Esophagus muscularis mucosa (tissue), 4 donors: ENCODE results near the gene SH3BP2. TPM values are rescaled to one million over a fixed set of nuclear protein-coding genes. Genes with fewer than 3 reads are reported as not detected.
A peak's percentile ranks its signal among the peaks of the same experiment; 100 is the strongest.

Experiments
- DNase-seq: peaks from one replicate; pipeline ENCODE4 v3.0.0-alpha.2; 2017; ENCODE audit errors: extremely low spot score
- H3K27ac ChIP-seq, 4 donors: fragments of 200-600 bp; sonication (generic); replicated peaks in 1 of 4; 1 replicate in 3 of 4; 2 replicates in 1 of 4; pipeline ENCODE4 v1.5.1; 2016 to 2019; ENCODE audit warnings: mild to moderate bottlenecking in 1 of 4
- H3K27me3 ChIP-seq, 4 donors: fragments of 200-600 bp; sonication (generic); one replicate each; pipeline versions ENCODE4 v1.5.1 to v1.6.0; 2016 to 2019
- H3K36me3 ChIP-seq, 4 donors: fragments of 200-600 bp; sonication (generic); one replicate each; pipeline ENCODE4 v1.5.1; 2016 to 2019
- H3K4me1 ChIP-seq, 4 donors: fragments of 200-600 bp; sonication (generic); one replicate each; pipeline ENCODE4 v1.5.1; 2016 to 2019
- H3K4me3 ChIP-seq, 4 donors: fragments of 200-600 bp; sonication (generic); 1 replicate in 2 of 4; 2 replicates in 2 of 4; pipeline ENCODE4 v1.5.1; 2016 to 2019; ENCODE audit warnings: mild to moderate bottlenecking in 4 of 4, moderate library complexity in 1 of 4
- H3K9me3 ChIP-seq, 4 donors: fragments of 200-600 bp; sonication (generic); 1 replicate in 3 of 4; 2 replicates in 1 of 4; pipeline ENCODE4 v1.5.1; 2016 to 2019
- EP300 ChIP-seq: sonication (generic); formaldehyde crosslinking; IDR thresholded peaks from one replicate; pipeline ENCODE4 v1.6.1; 2017; ENCODE audit warnings: antibody characterized with exemption
- POLR2A ChIP-seq: fragments of 450-650 bp; IDR thresholded peaks from one replicate; pipeline ENCODE4 v1.6.1; 2017; ENCODE audit warnings: antibody characterized with exemption, moderate library complexity, mild to moderate bottlenecking, low read depth
- POLR2AphosphoS5 ChIP-seq, 2 donors: sonication (generic); formaldehyde crosslinking; IDR thresholded peaks; one replicate each; pipeline ENCODE4 v1.6.1; 2017; ENCODE audit warnings: antibody characterized with exemption in 2 of 2
- WGBS: methylation state at CpG from one replicate; pipeline ENCODE4 v1.1.5; 2018; 5-methylcytosine and 5-hydroxymethylcytosine counted together
- intact Hi-C: fragments of 100-400 bp; cut with DNase I; formaldehyde crosslinking; loops from one replicate; pipeline ENCODE4 v1.15.1; 2023
- total RNA-seq, 4 donors: library from RNA; depleted of rRNA; stranded (reverse); fragments of >200 nt; gene quantifications; one replicate each; pipeline versions ENCODE4 v1.1.0 to v1.2.1, GENCODE V29; 2016
- TF ChIP-seq, protein P1 (sequence below), 3 experiments: fragments of 200-600 bp in 2 of 3; fragments of 450-650 bp in 1 of 3; sonication (generic) in 2 of 3; IDR thresholded peaks; one replicate each; pipeline ENCODE4 v1.5.1; 2017 to 2019; ENCODE audit warnings: antibody characterized with exemption in 3 of 3, mild to moderate bottlenecking in 2 of 3, moderate library complexity in 1 of 3

The SH3BP2 gene
- total RNA-seq, 4 donors from 2014 or later: 25.2 to 34.5 (median 31.5) TPM

DNA sequence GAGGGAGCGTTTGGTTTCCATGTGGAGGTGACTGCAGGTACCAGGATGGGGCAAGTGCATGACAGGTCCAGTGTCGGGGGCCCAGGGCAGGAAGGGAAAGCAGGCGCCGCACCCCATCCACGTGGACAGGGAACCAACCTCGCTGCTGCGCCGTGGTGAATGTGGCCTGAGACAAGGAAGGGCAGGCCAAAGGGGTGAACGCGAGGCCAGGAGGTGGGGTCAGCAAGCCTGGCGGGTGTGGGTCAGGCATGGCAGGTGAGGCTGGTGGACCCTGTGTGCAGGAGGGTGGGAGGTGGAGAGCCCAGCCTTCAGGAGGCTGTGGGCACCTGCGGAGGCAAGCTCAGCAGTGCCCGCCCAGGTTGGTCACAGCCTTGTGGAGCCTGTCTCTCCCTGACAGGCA, 14.7 kb downstream of the SH3BP2 start:
- no peak for TF ChIP-seq EP300
- no peak for DNase-seq
- intact Hi-C loops: no loop called here
- Histone ChIP-seq H3K27me3 (no peaks in the 10 kb centered on the region), H3K27ac (peak overlapping the region in 3 of 4 donors; percentile 47 to 63 (median 49)), H3K36me3 (no peaks in the 10 kb centered on the region), H3K4me3 (no peak overlapping the region), H3K9me3 (no peaks in the 10 kb centered on the region), H3K4me1 (peaks cover 93 to 96% (median 95%) of the 10 kb centered on the region in 4 donors)
- WGBS: 87% methylated on average over 8 of the region's 13 CpGs

DNA sequence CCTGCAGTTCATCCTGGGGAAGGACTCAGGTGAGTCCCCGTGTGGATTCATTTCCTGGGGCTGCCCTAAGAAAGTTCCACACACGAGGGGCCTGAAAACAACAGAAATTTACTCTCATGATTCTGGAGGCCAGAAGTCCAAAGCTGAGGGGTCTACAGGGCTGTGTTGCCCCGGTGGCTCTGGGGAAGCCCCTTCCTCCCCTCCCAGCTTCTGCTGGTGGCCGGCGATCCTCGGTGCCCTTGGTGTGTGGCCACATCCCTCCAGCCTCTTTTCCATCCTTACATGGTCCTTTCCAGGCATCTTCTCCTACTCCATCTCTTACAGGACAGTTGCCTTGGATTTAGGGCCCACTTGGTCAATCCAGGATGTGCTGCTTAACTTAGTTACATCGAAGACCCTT, 15.1 kb downstream of the SH3BP2 start:
- Histone ChIP-seq H3K27ac (peak overlapping the region in 1 of 4 donors; percentile 47), H3K4me3 (no peak overlapping the region), H3K4me1 (peaks cover 92 to 96% (median 94%) of the 10 kb centered on the region in 4 donors), H3K36me3 (no peaks in the 10 kb centered on the region), H3K27me3 (no peaks in the 10 kb centered on the region), H3K9me3 (no peaks in the 10 kb centered on the region)
- WGBS: 96% methylated on average over 6 of the region's 7 CpGs
- intact Hi-C loops: no loop called here
- no peak for DNase-seq
- TF ChIP-seq POLR2A (no peak), POLR2AphosphoS5 (IDR thresholded peaks at IDR 0.05) (no peak), EP300 (no peak)
- TF ChIP-seq, protein P1, sequence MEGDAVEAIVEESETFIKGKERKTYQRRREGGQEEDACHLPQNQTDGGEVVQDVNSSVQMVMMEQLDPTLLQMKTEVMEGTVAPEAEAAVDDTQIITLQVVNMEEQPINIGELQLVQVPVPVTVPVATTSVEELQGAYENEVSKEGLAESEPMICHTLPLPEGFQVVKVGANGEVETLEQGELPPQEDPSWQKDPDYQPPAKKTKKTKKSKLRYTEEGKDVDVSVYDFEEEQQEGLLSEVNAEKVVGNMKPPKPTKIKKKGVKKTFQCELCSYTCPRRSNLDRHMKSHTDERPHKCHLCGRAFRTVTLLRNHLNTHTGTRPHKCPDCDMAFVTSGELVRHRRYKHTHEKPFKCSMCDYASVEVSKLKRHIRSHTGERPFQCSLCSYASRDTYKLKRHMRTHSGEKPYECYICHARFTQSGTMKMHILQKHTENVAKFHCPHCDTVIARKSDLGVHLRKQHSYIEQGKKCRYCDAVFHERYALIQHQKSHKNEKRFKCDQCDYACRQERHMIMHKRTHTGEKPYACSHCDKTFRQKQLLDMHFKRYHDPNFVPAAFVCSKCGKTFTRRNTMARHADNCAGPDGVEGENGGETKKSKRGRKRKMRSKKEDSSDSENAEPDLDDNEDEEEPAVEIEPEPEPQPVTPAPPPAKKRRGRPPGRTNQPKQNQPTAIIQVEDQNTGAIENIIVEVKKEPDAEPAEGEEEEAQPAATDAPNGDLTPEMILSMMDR (IDR thresholded peaks at IDR 0.05): no peak

GRCh38 chr4:2809610-2810180, 16.8 kb downstream of the SH3BP2 start:
- intact Hi-C loops: no loop called here
- TF ChIP-seq, protein P1 (IDR thresholded peaks at IDR 0.05): no peak
- TF ChIP-seq EP300 (no peak), POLR2AphosphoS5 (IDR thresholded peaks at IDR 0.05) (no peak), POLR2A (no peak)

GRCh38 chr4:2810388-2810787, 17.5 kb downstream of the SH3BP2 start:
- WGBS: 71% methylated on average over 3 of the region's 10 CpGs

More at GRCh38 chr4:2809610-2810180, 16.8 kb downstream of the SH3BP2 start:
- H3K27ac ChIP-seq: peak overlapping the region in 2 of 4 donors; percentile 25 to 30
- WGBS: 77% methylated on average over 9 of the region's 10 CpGs
- no peak overlapping the region for H3K4me3 ChIP-seq
- H3K36me3 ChIP-seq: peaks cover 0 to 10% (median 2%) of the 10 kb centered on the region in 4 donors
- DNase-seq: no peak
- peaks cover 75 to 90% (median 84%) of the 10 kb centered on the region in 4 donors for H3K4me1 ChIP-seq
- H3K27me3 ChIP-seq: no peaks in the 10 kb centered on the region
- no peaks in the 10 kb centered on the region for H3K9me3 ChIP-seq

More at GRCh38 chr4:2810388-2810787, 17.5 kb downstream of the SH3BP2 start:
- Histone ChIP-seq H3K4me1 (peaks cover 68 to 88% (median 77%) of the 10 kb centered on the region in 4 donors), H3K4me3 (no peak overlapping the region), H3K36me3 (peaks cover 0 to 11% (median 4%) of the 10 kb centered on the region in 4 donors), H3K27me3 (no peaks in the 10 kb centered on the region), H3K9me3 (no peaks in the 10 kb centered on the region), H3K27ac (peak overlapping the region in 3 of 4 donors; percentile 51 to 75 (median 69))
- intact Hi-C loops: no loop called here
- no peak for DNase-seq
- TF ChIP-seq POLR2A (no peak), EP300 (no peak), POLR2AphosphoS5 (IDR thresholded peaks at IDR 0.05) (no peak)
- TF ChIP-seq, protein P1 (IDR thresholded peaks at IDR 0.05): no peak
